Fibroblast of villous mesenchyme (primary cell): ENCODE measurements around the gene RTP3. TPM values are rescaled to one million over a fixed set of nuclear protein-coding genes. Genes with fewer than 3 reads are reported as not detected.

ENCODE experiments used
- DNase-seq: peaks from one replicate; pipeline ENCODE4 v3.0.0-alpha.2; 2010; ENCODE audit warnings: low read depth
- H3K4me3 ChIP-seq: 2 replicates; pipeline ENCODE4 v1.5.1; 2011; ENCODE audit warnings: low read depth, mild to moderate bottlenecking, low read length
- total RNA-seq: library from RNA; depleted of rRNA; stranded (reverse); fragments of >200 nt; gene quantifications from 2 replicates; pipeline ENCODE4 v1.2.3, GENCODE V29; 2012
- TF ChIP-seq, protein P1 (sequence below): IDR thresholded peaks from 2 replicates; pipeline ENCODE4 v1.5.1; 2012; ENCODE audit warnings: low read depth, mild to moderate bottlenecking, low read length; ENCODE audit not compliant: insufficient read depth

The RTP3 gene
- total RNA-seq, 1 donor, result 0.43 TPM

- TF ChIP-seq, protein P1, sequence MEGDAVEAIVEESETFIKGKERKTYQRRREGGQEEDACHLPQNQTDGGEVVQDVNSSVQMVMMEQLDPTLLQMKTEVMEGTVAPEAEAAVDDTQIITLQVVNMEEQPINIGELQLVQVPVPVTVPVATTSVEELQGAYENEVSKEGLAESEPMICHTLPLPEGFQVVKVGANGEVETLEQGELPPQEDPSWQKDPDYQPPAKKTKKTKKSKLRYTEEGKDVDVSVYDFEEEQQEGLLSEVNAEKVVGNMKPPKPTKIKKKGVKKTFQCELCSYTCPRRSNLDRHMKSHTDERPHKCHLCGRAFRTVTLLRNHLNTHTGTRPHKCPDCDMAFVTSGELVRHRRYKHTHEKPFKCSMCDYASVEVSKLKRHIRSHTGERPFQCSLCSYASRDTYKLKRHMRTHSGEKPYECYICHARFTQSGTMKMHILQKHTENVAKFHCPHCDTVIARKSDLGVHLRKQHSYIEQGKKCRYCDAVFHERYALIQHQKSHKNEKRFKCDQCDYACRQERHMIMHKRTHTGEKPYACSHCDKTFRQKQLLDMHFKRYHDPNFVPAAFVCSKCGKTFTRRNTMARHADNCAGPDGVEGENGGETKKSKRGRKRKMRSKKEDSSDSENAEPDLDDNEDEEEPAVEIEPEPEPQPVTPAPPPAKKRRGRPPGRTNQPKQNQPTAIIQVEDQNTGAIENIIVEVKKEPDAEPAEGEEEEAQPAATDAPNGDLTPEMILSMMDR, result no peak
- no peak for DNase-seq
- H3K4me3 ChIP-seq, result no peak overlapping the region
Observed at GRCh38 chr3:46468753-46469600, 28.8 kb upstream of the RTP3 start.

DNA sequence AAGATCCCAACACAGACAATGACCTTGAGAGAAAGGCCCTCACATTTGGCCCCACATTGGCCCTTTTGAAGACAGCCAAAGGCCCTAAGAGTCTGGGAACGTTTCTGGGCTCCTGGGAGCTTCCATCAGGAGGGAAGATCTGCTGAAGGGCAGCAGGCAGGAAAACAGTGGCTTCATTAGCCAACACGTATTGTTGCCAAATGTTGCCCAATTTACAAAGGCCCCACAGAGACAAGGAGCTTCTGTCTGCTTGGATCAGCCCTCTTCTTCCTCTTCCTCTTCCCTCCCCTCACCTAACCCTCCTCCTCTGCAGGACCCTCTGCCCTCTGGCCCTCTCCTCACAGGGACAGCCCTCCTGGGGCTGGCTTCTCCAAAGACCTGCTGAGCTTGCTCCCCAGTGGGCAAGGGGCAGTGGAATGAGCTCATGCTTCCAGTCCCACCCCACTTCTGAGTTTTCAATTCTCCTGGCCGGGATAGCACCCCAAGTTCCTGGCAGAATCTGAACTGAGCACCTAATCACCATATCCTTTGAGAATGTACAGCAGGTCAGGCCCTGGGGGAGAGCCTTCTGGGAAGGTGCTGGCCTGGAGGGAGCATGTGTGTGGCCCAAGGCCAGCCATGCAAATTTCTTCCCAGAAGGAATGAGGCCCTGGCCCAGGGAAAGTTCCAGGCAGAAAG is 28.0 kb upstream of the RTP3 start:
- TF ChIP-seq, protein P1, result no peak
- DNase-seq, result no peak
- H3K4me3 ChIP-seq, result no peak overlapping the region

DNA sequence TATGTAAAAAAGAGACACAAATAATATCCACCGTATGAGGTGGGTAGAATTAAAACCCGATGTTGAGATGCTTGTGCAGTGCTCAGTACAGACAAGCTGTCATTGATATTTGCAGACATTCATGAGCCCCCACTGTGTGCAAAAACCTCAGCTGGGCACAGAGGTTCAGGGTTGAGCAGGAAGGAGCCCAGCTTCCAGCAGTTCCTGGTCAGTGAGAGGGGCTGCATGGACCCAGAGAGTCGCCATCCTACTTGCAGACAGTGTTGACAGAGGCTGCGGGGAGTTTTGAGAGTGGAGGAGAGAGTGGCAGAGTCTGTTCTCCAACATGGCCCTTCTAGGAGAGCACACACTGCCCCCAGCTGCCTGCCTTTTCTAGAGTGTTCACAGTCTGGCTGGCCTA is 26.9 kb upstream of the RTP3 start:
- no peak for DNase-seq
- TF ChIP-seq, protein P1, result no peak
- H3K4me3 ChIP-seq, result no peak overlapping the region

GRCh38 chr3:46471371-46471914 is 26.3 kb upstream of the RTP3 start:
- no peak for DNase-seq
- no peak overlapping the region for H3K4me3 ChIP-seq
- TF ChIP-seq, protein P1, result no peak

GRCh38 chr3:46472736-46473135 is 25.0 kb upstream of the RTP3 start:
- DNase-seq, result no peak
- H3K4me3 ChIP-seq, result no peak overlapping the region
- TF ChIP-seq, protein P1, result no peak

DNA sequence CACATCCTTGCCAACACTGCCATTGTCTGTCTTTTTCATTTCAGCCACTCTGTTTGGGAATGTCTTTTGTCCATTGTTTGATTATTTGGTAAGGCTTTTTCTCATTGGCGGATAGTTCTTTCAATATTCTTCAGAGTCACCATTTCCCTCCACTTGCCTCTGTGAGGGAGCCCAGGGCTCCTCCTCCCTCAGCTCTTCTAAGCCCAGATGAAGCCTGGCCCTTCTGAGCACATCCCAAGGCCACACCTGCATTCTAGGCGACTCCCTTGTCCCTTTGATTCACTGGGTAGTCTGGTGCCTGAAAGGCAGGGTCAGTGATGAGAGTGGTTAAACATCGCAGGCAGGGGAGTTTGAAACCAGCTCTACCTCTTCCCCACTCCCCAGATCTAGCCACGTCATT is 20.6 kb upstream of the RTP3 start:
- no peak for DNase-seq
- TF ChIP-seq, protein P1, result no peak
- no peak overlapping the region for H3K4me3 ChIP-seq
